Neural progenitor cell (in vitro differentiated cells): ENCODE data around the gene MED9.

ENCODE experiments used
- EZH2phosphoT487 ChIP-seq: fragments of 200-600 bp; sonication (generic); IDR thresholded peaks from 2 replicates; pipeline ENCODE4 v1.6.1; 2017; ENCODE audit warnings: antibody characterized with exemption
- TF ChIP-seq, protein P1 (sequence below): fragments of 200-600 bp; sonication (generic); IDR thresholded peaks from 2 replicates; pipeline ENCODE4 v1.5.1; 2017; ENCODE audit warnings: antibody characterized with exemption, mild to moderate bottlenecking

DNA sequence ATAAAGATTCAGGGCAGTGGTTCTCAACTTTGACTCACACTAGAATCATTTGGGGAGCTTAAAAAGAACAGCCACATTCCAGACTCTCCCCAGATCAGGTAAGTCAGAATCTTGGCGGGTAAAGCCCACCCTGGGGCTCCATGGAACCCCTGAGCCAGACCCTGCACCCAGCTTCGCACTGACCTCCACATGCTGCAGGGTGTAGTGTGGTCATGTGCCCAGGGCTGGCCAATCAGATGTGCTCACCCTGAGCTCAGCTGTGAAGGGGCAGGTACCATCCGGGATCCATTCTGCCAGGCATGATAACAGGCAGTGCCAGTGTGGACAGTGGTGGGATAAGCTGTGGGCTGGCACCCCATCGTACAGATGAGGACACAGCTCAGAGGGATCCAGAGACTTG, 28.1 kb upstream of the MED9 start:
- TF ChIP-seq, protein P1, sequence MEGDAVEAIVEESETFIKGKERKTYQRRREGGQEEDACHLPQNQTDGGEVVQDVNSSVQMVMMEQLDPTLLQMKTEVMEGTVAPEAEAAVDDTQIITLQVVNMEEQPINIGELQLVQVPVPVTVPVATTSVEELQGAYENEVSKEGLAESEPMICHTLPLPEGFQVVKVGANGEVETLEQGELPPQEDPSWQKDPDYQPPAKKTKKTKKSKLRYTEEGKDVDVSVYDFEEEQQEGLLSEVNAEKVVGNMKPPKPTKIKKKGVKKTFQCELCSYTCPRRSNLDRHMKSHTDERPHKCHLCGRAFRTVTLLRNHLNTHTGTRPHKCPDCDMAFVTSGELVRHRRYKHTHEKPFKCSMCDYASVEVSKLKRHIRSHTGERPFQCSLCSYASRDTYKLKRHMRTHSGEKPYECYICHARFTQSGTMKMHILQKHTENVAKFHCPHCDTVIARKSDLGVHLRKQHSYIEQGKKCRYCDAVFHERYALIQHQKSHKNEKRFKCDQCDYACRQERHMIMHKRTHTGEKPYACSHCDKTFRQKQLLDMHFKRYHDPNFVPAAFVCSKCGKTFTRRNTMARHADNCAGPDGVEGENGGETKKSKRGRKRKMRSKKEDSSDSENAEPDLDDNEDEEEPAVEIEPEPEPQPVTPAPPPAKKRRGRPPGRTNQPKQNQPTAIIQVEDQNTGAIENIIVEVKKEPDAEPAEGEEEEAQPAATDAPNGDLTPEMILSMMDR = no peak
- TF ChIP-seq EZH2phosphoT487 = no peak
